Activated naive CD8-positive, alpha-beta T cell treated with anti-CD3 and anti-CD28 coated beads, Interleukin-2, amount 10 ng/mL, durations not matched to agents 7 days and 5 days (primary cell): ENCODE data around the gene TBC1D22B. TPM values are rescaled to one million over a fixed set of nuclear protein-coding genes. Genes with fewer than 3 reads are reported as not detected.

ENCODE experiments used
- ATAC-seq: fragments of 150-1000 bp; cut with Tn5 transposase; one replicate; pipeline ENCODE4 v1.10.0; 2021; ENCODE audit warnings: low read depth, moderate library complexity
- POLR2A ChIA-PET: fragments of 350-600 bp; sonication (Branson Sonifier 250); formaldehyde crosslinking; loops from one replicate; lab custom pipeline; 2021; ENCODE audit warnings: antibody characterized with exemption; lab: Charles Lee
- DNase-seq: peaks from one replicate; pipeline ENCODE4 v3.0.0; 2021
- H3K27ac Mint-ChIP-seq: one replicate; pipeline ENCODE4 v1.8.0; 2022; ENCODE audit warnings: mild to moderate bottlenecking, mixed read lengths
- H3K27me3 Mint-ChIP-seq: one replicate; pipeline ENCODE4 v1.8.0; 2022; ENCODE audit warnings: mild to moderate bottlenecking, moderate library complexity, mixed read lengths
- H3K36me3 Mint-ChIP-seq: one replicate; pipeline ENCODE4 v1.8.0; 2021; ENCODE audit warnings: mild to moderate bottlenecking, mixed read lengths
- H3K4me1 Mint-ChIP-seq: one replicate; pipeline ENCODE4 v1.8.0; 2021; ENCODE audit warnings: mixed read lengths
- H3K4me3 Mint-ChIP-seq: one replicate; pipeline ENCODE4 v1.8.0; 2022; ENCODE audit warnings: mild to moderate bottlenecking, moderate library complexity, mixed read lengths
- H3K9me3 Mint-ChIP-seq: one replicate; pipeline ENCODE4 v1.8.0; 2021; ENCODE audit warnings: mixed read lengths
- total RNA-seq, 2 experiments: library from RNA; stranded (reverse); gene quantifications; one replicate each; pipeline ENCODE4 v1.2.3, GENCODE V29; 2021

Gene TBC1D22B
- 10 to 100 TPM; 13.8 to 14.7 TPM for total RNA-seq

- DNase-seq (peak; percentile 94), ATAC-seq (peak; percentile 100)
- H3K4me1 Mint-ChIP-seq = peaks cover 41% of the 10 kb centered on the region
- peaks cover 2% of the 10 kb centered on the region for H3K27me3 Mint-ChIP-seq
- H3K27ac Mint-ChIP-seq = peak within 1 kb of the TSS; percentile 91
- H3K36me3 Mint-ChIP-seq = peaks cover 22% of the 10 kb centered on the region
- POLR2A ChIA-PET = interaction anchor here (0.5 to 2.8 kb wide), 14 partner anchors 15 to 487 kb away, joined by 3 to 15 read pairs (median 4); partner anchors contain the start of genes MTCH1 and PIM1
- H3K4me3 Mint-ChIP-seq = peak within 1 kb of the TSS; percentile 94
- no peaks in the 10 kb centered on the region for H3K9me3 Mint-ChIP-seq
Observed at GRCh38 chr6:37257634-37258404, at the start of gene TBC1D22B, which contains the start of gene TMEM217. TSS of gene TBC1D22B (plus strand) at chr6:37257772. CDS start at chr6:37257918, 146 bp downstream. TSS of gene TMEM217 (minus strand) at chr6:37258144. CDS start at chr6:37219030, 39,114 bp downstream.

GRCh38 chr6:37207903-37208456 lies 49.6 kb upstream of the TBC1D22B start:
- H3K4me1 Mint-ChIP-seq = peaks cover 63% of the 10 kb centered on the region
- H3K4me3 Mint-ChIP-seq = peak overlapping the region; percentile 76
- H3K27ac Mint-ChIP-seq = peak overlapping the region; percentile 92
- no peaks in the 10 kb centered on the region for H3K27me3 Mint-ChIP-seq
- no peaks in the 10 kb centered on the region for H3K9me3 Mint-ChIP-seq
- POLR2A ChIA-PET = interaction anchor here (0.5 to 15.5 kb wide), 6 partner anchors 18 to 185 kb away, joined by 3 to 571 read pairs (median 32); partner anchors contain the start of gene PIM1
- ATAC-seq (peak; percentile 66), DNase-seq (peak; percentile 88)
- H3K36me3 Mint-ChIP-seq = peaks cover 3% of the 10 kb centered on the region

GRCh38 chr6:37208793-37209192 lies 48.8 kb upstream of the TBC1D22B start:
- POLR2A ChIA-PET = interaction anchor here (1.1 to 15.5 kb wide), 11 partner anchors 15 to 223 kb away, joined by 4 to 571 read pairs (median 15); partner anchors contain the start of genes MTCH1 and PIM1
- Mint-ChIP-seq H3K4me1 (peaks cover 56% of the 10 kb centered on the region), H3K27me3 (no peaks in the 10 kb centered on the region), H3K27ac (peak overlapping the region; percentile 97), H3K4me3 (no peak overlapping the region), H3K9me3 (no peaks in the 10 kb centered on the region), H3K36me3 (peaks cover 3% of the 10 kb centered on the region)
- ATAC-seq = no peak
- DNase-seq = no peak

GRCh38 chr6:37209461-37210205 lies 47.9 kb upstream of the TBC1D22B start:
- DNase-seq (peak; percentile 62), ATAC-seq (peak; percentile 76)
- H3K36me3 Mint-ChIP-seq = peaks cover 2% of the 10 kb centered on the region
- peaks cover 50% of the 10 kb centered on the region for H3K4me1 Mint-ChIP-seq
- H3K4me3 Mint-ChIP-seq = peak overlapping the region; percentile 84
- peak overlapping the region; percentile 97 for H3K27ac Mint-ChIP-seq
- POLR2A ChIA-PET = interaction anchor here (0.6 to 15.5 kb wide), 15 partner anchors 9 to 310 kb away, joined by 3 to 571 read pairs (median 12); partner anchors contain the start of genes MTCH1, PIM1, TBC1D22B and TMEM217
- no peaks in the 10 kb centered on the region for H3K27me3 Mint-ChIP-seq
- no peaks in the 10 kb centered on the region for H3K9me3 Mint-ChIP-seq

DNA sequence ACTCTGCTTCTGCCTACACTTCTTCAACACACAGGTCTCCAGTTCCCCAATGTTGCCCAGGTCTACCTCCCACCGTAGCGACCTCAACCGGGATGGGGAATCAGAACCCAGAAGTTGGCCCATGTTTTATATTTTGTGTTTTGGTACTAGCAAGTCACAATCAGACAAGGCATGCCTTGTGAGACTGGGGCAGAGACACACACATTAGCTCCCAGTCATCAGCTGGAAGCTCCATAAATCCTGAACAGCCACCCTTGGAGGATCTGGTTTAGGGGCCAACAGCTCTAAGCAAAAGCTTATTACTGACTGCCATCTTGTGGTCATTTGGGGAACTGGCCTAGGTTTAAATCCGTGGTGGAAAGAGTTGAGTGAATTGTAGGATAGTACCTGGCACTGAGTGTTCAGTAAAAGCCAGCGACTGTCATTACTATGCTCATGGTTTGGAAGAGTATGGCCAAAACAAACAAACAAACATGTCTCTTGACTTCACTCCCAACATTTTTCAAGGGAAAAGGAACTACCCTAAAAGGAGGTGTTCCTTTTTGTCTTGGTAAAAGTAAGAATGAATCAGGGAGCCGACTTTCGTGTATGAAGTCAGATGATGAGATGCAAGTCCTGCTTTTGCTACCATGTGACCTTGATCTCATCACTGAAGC lies 47.1 kb upstream of the TBC1D22B start:
- peak overlapping the region; percentile 84 for H3K4me3 Mint-ChIP-seq
- POLR2A ChIA-PET = interaction anchor here (0.6 to 15.5 kb wide), 11 partner anchors 20 to 192 kb away, joined by 4 to 571 read pairs (median 12); partner anchors contain the start of genes PIM1, TBC1D22B and TMEM217
- DNase-seq (peak; percentile 55), ATAC-seq (peak; percentile 18)
- no peaks in the 10 kb centered on the region for H3K27me3 Mint-ChIP-seq
- peak overlapping the region; percentile 97 for H3K27ac Mint-ChIP-seq
- H3K4me1 Mint-ChIP-seq = peaks cover 44% of the 10 kb centered on the region
- no peaks in the 10 kb centered on the region for H3K9me3 Mint-ChIP-seq
- peaks cover 2% of the 10 kb centered on the region for H3K36me3 Mint-ChIP-seq

DNA sequence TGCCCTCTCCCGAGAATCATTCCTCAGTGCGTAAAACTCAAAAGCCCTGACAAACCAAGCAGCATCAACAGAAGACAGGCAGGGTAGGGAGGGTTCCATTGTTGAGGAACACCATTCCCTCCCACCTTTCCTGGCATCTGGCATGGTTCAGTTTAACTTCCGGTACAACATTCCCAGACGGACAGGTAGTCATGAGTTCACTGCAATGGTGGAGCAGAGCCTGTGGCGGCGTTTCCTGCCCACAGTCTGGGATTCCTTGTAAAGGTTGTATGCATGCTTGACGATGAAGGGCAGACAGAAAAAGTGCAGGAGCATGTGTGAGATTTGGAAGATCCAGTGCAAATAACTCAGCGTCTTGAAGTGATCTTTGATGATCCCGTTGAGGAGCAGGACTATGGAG lies 45.3 kb upstream of the TBC1D22B start:
- no peak overlapping the region for H3K27ac Mint-ChIP-seq
- H3K27me3 Mint-ChIP-seq = no peaks in the 10 kb centered on the region
- peaks cover 5% of the 10 kb centered on the region for H3K36me3 Mint-ChIP-seq
- DNase-seq (no peak), ATAC-seq (no peak)
- H3K9me3 Mint-ChIP-seq = no peaks in the 10 kb centered on the region
- peaks cover 40% of the 10 kb centered on the region for H3K4me1 Mint-ChIP-seq
- H3K4me3 Mint-ChIP-seq = no peak overlapping the region
- POLR2A ChIA-PET = interaction anchor here (1.5 to 2.5 kb wide), 2 partner anchors 41 to 192 kb away, joined by 9 to 11 read pairs; partner anchors contain the start of gene PIM1

DNA sequence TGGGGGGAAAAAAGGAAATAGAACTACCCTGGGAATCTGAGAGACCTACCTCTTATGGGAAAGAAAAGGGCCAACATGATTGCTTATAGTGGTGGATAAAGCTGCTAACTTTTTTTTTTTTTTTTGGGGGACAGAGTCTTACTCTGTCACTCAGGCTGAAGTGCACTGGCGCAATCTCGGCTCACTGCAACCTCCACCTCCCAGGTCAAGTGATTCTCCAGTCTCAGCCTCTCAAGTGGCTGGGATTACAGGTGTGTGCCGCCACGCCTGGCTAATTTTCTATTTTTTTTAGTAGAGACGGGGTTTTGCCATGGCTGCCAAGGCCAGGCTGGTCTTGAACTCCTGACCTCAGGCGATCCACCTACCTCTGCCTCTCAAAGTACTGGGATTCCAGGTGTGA lies 39.5 kb upstream of the TBC1D22B start:
- ATAC-seq (no peak), DNase-seq (no peak)
- POLR2A ChIA-PET = no interaction called here
- H3K4me1 Mint-ChIP-seq = peaks cover 29% of the 10 kb centered on the region
- peaks cover 5% of the 10 kb centered on the region for H3K36me3 Mint-ChIP-seq
- H3K27me3 Mint-ChIP-seq = no peaks in the 10 kb centered on the region
- H3K4me3 Mint-ChIP-seq = no peak overlapping the region
- no peaks in the 10 kb centered on the region for H3K9me3 Mint-ChIP-seq
- no peak overlapping the region for H3K27ac Mint-ChIP-seq

DNA sequence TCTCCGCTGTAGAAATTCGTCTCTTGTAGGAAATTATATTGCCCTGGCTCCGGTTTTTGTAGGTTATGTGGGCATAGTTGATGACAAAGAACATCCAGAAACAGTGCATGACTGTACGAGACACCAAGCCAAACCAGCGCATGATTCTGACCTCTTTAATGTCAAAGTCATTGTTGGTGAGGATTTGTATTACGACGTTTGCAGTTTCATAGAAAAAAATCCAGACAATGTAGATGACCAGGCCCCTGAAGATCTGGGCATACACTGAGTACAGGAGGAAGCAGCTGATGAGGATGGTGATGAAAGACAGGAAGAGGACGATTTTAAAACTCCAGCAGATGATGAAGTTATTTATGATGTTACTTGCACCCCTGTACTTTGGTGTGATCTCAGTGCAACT lies 39.1 kb upstream of the TBC1D22B start:
- no peak for DNase-seq
- Mint-ChIP-seq H3K4me3 (no peak overlapping the region), H3K36me3 (peaks cover 5% of the 10 kb centered on the region), H3K27me3 (no peaks in the 10 kb centered on the region), H3K9me3 (no peaks in the 10 kb centered on the region), H3K27ac (peak overlapping the region; percentile 30), H3K4me1 (peaks cover 30% of the 10 kb centered on the region)
- POLR2A ChIA-PET = no interaction called here
- no peak for ATAC-seq

- peak overlapping the region; percentile 57 for H3K27ac Mint-ChIP-seq
- POLR2A ChIA-PET = interaction anchor here (0.6 to 1.8 kb wide), 6 partner anchors 27 to 827 kb away, joined by 3 to 13 read pairs (median 3); partner anchors contain the start of genes TBC1D22B and TMEM217
Observed at GRCh38 chr6:37221585-37222124, 35.9 kb upstream of the TBC1D22B start.

GRCh38 chr6:37222125-37222967 lies 35.2 kb upstream of the TBC1D22B start:
- POLR2A ChIA-PET = interaction anchor here (0.6 to 1.8 kb wide), 5 partner anchors 36 to 827 kb away, joined by 3 to 13 read pairs (median 3); partner anchors contain the start of genes TBC1D22B and TMEM217
- H3K27ac Mint-ChIP-seq = peak overlapping the region; percentile 57
- no peaks in the 10 kb centered on the region for H3K36me3 Mint-ChIP-seq
- peaks cover 25% of the 10 kb centered on the region for H3K4me1 Mint-ChIP-seq
- peak; percentile 85 for DNase-seq
- H3K9me3 Mint-ChIP-seq = no peaks in the 10 kb centered on the region
- no peaks in the 10 kb centered on the region for H3K27me3 Mint-ChIP-seq
- ATAC-seq = peak; percentile 97
- H3K4me3 Mint-ChIP-seq = peak overlapping the region; percentile 77

More at GRCh38 chr6:37221585-37222124, 35.9 kb upstream of the TBC1D22B start:
- H3K27me3 Mint-ChIP-seq = no peaks in the 10 kb centered on the region
- peaks cover 25% of the 10 kb centered on the region for H3K4me1 Mint-ChIP-seq
- DNase-seq = no peak
- peak overlapping the region; percentile 77 for H3K4me3 Mint-ChIP-seq
- no peaks in the 10 kb centered on the region for H3K36me3 Mint-ChIP-seq
- H3K9me3 Mint-ChIP-seq = no peaks in the 10 kb centered on the region
- ATAC-seq = no peak

DNA sequence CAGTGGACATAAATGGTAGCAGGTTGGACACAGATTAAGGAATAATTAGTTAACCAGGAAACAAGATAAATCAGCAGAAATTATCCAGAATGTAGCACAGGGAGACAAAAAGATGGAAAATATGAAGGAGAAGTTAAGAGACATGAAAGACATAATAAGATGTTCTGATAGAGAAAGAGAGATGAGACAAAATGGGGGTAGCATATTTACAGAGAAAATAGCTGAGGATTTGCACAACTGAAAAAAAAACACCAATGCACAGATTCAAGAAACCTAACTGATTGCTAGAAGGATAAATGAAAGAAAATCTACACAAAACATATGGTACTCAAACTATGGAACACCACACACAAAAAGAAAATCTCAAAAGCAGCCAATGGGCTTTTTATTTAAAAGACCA lies 34.6 kb upstream of the TBC1D22B start:
- Mint-ChIP-seq H3K27ac (peak overlapping the region; percentile 46), H3K9me3 (no peaks in the 10 kb centered on the region), H3K36me3 (no peaks in the 10 kb centered on the region), H3K4me1 (peaks cover 25% of the 10 kb centered on the region), H3K27me3 (no peaks in the 10 kb centered on the region), H3K4me3 (peak overlapping the region; percentile 77)
- ATAC-seq (no peak), DNase-seq (no peak)
- POLR2A ChIA-PET = interaction anchor here (0.9 to 1.8 kb wide), 2 partner anchors 35 to 71 kb away, joined by 3 to 13 read pairs; partner anchors contain the start of genes TBC1D22B and TMEM217
